GM08714 (cell line): Measurements from ENCODE around the gene SRMS.

Experiments used
- H3K4me3 ChIP-seq: fragments of 200-500 bp; sonication (Bioruptor generic); 2 replicates; pipeline ENCODE4 v1.5.1; 2014; ENCODE audit warnings: mild to moderate bottlenecking, low read length, inconsistent platforms
- ZNF274 ChIP-seq: IDR thresholded peaks from 2 replicates; pipeline ENCODE4 v1.6.1; 2012; ENCODE audit warnings: mild to moderate bottlenecking, low read depth, low read length

Gene SRMS

DNA sequence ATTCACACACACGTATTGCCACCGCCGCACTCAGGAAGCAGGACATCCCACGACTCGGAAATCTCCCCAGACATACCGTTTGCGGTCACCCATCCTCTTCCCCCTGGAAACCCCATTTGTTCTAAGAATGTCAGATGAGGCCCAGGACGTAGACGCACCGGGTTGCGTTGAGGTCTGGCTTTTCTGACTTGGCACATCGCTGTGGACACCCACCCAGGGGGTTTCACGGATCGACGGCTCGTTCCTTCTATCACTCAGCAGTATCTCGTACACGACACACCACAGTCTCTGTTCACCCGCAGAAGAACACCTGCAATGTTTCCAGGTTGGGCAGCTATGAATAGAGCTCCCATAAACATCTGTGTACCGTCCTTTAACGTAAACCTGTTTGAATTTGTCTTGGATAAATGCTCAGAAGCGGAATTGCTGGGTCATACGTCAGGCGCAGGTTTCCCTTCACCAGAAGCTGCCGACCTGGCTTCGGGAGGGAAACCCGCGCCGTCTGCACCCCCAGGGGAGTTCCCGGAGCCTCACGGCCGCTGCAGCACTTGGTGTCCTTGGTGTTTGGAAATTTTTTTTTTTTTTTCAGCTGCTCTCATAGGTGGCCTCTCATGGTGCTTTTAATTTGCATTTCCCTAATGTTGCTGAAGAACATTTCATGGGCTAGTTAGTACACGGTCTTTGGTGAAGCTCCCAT is 39.3 kb downstream of the SRMS start:
- no peak for TF ChIP-seq ZNF274
- no peak overlapping the region for H3K4me3 ChIP-seq

DNA sequence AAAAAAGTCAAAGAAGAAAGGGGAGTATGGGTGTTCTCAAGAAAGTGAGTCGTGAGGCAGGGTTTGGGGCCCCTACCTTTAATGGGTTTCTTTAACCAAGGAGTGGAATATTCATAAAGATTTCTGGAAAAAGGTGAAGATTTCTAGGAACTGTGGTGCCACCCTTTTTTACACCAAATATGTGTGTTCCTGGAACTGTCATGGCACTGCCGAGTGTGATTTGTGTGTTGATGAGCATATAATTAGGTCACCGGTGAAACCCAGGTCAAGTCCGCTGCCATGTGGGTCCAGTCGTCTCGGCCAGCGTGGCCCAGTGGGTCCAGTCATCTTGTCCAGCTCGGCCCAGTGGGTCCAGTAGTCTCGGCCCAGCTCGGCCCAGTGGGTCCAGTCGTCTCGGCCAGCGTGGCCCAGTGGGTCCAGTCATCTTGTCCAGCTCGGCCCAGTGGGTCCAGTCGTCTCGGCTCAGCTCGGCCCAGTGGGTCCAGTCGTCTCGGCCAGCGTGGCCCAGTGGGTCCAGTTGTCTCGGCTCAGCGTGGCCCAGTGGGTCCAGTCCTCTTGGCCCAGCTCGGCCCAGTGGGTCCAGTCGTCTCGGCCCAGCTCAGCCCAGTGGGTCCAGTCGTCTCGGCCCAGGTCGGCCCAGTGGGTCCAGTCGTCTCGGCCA is 40.3 kb downstream of the SRMS start:
- no peak overlapping the region for H3K4me3 ChIP-seq
- TF ChIP-seq ZNF274: no peak

DNA sequence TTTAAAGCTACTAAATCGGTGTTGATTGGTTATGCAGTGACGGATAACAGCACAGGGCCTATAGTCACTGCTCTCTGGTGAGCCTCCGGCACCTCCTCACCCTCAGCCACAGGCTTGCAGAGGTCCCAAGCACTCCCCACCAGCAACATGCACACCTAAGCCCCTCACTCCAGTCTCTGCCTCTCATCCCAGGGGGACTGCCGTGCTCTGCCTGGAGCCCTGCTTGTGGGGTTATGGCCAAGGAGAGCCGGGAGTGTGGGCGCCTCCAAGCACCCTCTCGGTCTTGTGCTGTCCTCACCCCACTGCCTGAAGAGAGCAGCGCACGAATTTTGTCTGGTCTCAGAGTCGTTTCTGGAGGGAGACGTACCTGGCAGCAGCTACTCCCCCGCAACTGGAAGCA is 41.8 kb downstream of the SRMS start:
- TF ChIP-seq ZNF274: no peak
- H3K4me3 ChIP-seq: no peak overlapping the region

DNA sequence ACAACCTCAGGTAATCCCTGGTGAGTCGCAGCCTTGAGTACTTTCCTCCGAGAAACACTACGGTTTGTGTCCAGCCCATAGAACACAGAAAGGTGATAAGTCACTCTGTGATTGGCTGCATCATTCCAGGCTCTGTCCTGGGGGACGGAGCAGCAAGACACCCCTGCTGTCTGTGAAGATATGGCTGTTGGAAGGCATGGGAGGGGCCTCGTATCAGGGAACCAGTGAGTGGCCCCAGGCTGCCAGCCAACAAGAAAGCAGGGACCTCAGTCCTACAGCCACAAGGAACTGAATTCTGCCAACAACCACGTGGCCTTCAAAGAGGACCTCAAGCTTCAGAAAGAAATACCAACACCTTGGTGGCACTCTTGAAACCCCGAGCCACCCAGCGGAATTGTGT is 42.3 kb downstream of the SRMS start:
- TF ChIP-seq ZNF274: no peak
- H3K4me3 ChIP-seq: no peak overlapping the region

DNA sequence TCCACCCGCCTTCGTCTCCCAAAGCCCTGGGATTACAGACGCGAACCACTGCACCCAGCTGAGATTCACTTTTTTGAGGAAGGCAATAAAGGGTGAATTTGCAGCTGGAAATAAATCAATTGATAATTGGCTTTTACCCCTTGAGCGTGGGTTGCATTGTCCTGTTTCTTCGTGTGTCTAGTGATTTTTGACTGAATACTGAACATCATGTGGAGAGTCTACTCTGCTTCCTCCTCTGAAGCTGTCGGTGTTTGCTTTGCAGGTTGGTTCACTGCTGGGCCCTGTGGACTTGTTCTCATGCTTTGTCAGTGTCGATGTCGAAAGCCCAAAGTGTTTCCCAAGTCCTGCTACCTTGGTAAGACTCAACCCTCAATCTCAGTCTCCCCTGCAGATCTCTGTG is 42.9 kb downstream of the SRMS start:
- TF ChIP-seq ZNF274: no peak
- no peak overlapping the region for H3K4me3 ChIP-seq

DNA sequence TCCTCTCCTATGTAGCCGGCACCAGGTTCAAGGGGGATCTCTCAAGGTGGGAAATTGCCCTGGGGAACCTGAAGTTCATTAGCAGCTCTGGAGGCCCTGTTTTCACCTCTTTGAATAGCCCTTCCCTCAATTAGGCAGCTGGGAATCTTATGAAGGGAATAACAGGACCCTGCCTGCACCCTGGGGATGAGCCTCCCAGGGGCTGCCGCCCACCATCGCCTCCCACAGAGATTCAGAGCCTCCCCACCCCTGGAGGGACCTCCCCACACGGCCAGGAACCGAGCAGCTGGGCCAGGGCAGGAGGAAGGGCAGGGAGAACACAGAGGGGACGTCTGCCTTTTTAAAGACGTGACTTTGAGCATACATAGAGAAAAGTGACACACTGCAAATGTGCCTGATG is 44.0 kb downstream of the SRMS start:
- TF ChIP-seq ZNF274: no peak
- H3K4me3 ChIP-seq: no peak overlapping the region

DNA sequence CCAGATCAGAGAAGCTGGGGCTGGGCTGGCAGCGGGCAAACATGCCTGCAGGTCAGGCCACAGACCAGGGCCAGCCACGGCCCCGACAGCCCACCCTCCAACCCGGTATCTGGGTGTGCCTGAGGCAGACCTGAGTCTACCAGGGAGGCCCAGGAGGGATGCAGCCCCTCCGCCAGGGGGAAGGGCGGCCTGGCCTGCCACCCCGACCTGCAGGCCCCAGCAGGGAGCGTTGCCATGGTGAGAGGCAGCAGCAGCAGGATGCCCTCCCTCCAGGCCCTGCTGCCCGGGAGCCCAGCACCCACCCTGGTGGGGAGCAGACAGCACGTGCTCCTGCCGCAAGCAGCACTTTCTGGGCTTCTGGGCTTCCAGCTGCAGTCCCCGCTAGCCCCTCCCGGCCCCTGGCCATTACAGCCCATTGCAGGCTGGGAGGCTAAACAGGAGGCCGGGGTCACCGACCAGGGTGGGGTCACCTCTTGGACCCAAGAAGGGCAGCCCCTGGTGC is 44.8 kb downstream of the SRMS start:
- TF ChIP-seq ZNF274: no peak
- H3K4me3 ChIP-seq: no peak overlapping the region

DNA sequence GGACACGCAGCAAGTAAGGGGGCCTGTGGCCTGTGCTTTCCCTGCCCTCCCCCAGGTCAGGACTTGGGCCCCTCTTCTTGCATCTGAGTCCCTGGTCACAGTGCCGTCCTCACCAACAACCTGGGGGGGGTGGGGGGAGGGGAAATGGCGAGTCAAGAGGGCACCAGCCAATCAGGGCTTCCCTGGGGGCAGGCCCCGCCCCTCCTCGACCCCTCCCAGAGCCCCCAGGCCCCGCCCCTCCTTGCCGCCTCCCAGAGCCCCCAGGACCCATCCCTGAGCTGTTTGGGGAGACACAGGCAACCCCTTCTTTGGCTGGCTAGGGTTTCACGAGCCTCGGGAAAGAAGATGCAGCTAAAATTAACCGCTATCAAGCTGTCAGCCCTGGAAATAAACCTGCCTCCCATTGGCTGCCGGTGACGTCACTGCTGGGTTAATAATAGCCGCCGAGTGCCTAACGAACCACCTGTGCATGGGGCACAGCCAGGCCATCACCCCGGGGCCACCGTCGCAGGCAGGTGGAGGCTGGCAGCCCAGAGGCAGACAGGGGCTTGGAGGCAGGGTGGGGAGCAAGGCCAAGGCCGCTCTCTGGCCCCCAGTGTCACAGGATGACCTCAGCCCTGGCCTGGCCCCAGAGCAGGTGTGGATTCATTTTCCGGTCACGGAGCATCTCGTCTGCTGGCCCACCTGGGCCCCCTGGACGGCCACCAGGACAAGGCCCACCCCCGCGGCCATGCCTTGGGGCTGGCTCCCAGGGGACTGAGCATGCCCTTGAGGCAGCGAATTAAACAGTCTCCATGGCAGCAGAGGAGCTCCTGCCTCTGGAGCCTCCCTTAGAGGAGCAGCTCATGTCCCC is 45.5 kb downstream of the SRMS start:
- no peak for TF ChIP-seq ZNF274
- H3K4me3 ChIP-seq: no peak overlapping the region

DNA sequence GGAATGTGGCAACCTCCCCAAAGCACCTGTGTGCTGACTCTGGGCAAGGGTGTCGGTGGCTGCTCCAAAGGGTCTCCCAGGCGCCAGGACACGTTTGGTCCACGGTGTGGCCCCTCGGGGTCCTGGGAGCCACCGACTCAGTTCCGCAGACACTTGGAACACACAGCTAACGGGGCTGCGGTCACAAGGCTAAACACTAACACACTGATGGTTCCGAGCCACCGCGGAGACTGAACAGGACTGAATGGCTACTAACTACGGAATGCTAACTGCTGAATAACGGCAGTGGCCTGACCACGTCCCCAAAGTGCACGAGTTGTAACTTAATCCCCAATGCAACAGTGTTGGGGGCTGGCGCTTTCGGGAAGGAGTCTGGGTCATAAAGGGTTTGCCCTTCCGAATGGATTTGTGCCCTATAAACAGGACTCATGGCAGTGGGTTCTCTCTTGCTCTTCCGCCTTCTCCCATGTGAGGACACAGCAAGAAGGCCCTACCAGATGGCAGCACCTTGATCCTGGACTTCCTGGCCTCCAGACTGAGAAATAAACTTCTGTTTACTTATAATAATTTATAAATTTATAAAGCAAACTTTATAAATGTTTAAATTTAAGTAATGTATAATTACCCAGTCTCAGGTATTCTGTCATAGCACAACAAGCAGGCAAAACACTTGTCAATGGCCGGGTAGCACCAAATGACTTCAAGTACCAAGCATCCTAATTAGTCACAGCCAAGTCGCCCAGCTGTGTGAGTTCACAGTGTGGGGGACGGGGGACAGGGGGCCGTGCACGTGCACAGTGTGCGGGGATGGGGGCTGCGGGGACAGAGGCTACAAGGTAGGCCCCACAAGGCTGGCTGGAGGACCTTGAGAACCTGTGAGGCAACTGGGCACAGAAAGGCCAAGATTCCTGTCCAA is 46.4 kb downstream of the SRMS start:
- no peak overlapping the region for H3K4me3 ChIP-seq
- TF ChIP-seq ZNF274: no peak

DNA sequence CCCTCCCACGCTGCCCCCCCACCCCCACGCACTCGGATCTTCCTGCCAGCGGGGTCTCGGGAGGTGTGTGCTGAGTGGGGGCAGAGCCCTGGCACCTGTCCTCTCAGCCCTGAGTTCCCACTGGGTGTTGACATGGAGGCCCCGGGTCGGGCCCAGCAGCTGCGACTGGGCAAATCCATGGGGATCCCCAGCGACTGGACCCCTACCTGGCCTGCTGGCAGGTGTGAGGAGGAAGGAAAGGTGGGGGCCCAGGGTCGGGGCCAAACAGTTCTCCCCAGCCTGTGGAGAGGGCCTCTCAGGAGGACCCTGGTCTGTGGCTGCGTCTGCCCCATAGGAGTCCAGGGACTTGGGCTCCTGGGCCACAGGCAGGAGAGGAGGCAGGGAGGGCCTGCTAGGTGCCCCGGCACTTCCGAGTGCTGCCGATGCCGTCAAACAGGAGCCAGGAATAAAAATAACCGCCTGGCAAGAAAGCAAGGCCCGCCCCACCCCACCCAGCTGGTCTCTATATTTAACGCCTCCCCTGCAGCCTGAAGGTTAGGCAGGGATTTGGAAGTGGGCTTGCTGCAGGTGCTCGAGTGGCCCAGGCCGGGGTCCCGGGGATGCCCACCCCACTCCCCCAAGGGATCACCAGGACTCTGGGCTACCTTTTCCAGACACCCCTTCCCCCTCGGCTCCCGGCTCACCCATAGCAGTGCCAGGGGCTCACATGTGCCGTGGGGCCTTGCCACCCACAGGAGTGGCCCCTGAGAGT is 47.2 kb downstream of the SRMS start:
- no peak for TF ChIP-seq ZNF274

DNA sequence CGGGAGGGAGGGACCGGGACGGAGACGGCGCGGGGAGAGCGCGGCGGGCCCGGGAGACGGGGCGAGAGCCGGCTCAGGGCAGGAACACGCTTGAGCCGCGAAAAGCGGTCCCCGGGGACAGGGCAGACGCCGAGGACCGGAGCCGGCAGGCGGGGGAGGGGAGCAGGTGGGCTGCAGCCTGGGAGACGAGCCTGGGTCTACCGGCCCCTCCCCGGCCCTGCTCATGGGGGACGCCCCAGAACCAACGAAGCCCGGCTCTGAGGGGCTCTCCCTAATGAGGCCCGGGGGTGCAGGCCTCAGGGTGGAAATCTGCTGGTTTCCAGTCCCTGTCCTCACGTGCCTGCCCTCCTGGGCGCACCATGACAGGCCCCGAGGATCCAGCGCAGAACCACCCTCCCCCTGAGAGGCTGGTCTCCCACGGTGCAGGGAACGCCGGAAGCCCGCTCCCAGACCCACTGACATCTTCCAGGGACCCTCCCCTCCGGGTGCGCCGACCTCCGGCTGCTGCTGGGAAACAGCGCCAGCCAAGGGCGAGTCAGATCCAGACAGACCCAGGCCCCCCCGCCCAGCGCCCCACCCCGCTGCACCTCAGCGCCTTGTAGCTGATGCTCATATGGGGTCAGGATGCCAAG is 48.1 kb downstream of the SRMS start:
- TF ChIP-seq ZNF274: no peak

More for the DNA sequence above, 47.2 kb downstream of the SRMS start:
- no peak overlapping the region for H3K4me3 ChIP-seq

DNA sequence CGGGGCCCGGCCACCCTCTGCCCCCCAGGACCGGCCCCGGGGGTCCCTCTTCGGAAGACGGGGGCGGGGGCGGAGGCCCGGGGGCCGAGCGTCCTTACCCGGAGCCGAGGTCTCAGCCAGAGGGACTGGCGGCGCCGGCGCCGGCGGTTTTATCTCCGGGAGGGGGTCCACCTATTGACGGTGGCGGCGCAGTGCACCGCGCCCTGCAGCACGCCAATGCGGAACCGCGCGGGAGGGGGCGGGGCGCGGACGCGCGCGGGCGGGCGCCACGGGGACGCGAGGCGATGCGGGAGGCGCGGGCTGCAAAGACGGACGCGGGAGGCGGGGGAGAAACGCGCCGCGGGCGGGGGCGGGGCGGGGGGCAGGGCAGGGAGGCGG is 48.6 kb downstream of the SRMS start, which contains the start of gene EEF1A2:
EEF1A2 (minus strand) TSS at position 124 of the 378 bp plus-strand sequence. CDS start 1,320 bp downstream, outside the sequence.
- TF ChIP-seq ZNF274: no peak
- no peak within 1 kb of the TSS for H3K4me3 ChIP-seq

More for the DNA sequence above, 48.1 kb downstream of the SRMS start:
- H3K4me3 ChIP-seq: no peak overlapping the region
